HG02571 (cell line): ENCODE measurements around the gene GRWD1.
"Not testable (repeated sequence)": the region's sequence is repeated elsewhere in the genome, so short reads cannot be mapped to it uniquely, and the experiment has no call there.

Source experiments
- ATAC-seq: cut with Tn5 transposase; IDR thresholded peaks from one replicate; pipeline ENCODE4 v1.9.1; 2021; ENCODE audit warnings: mild to moderate bottlenecking, moderate library complexity; ENCODE audit not compliant: unreplicated experiment

Gene GRWD1

DNA sequence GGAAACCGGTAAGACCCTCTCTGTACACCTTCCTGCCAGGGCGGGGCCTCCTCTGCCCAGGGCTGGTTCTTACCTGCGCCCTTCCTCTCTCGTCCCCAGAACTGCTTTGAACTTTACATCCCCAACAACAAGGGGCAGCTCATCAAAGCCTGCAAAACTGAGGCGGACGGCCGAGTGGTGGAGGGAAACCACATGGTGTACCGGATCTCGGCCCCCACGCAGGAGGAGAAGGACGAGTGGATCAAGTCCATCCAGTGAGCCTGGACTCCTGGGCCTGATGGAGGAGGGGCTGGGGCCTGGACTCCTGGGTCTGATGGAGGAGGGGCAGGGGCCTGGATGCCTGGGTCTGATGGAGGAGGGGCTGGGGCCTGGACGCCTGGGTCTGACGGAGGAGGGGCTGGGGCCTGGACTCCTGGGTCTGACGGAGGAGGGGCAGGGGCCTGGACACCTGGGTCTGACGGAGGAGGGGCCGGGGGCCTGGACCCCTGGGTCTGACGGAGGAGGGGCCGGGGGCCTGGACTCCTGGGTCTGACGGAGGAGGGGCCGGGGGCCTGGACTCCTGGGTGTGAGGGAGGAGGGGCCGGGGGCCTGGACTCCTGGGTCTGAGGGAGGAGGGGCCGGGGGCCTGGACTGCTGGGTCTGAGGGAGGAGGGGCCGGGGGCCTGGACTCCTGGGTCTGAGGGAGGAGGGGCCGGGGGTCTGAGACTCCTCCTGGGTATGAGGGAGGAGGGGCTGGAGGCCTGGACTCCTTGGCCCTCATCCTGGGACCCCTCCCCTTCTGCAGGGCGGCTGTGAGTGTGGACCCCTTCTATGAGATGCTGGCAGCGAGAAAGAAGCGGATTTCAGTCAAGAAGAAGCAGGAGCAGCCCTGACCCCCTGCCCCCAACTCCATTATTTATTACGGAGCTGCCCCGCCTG lies 32.8 kb downstream of the GRWD1 start:
- no peak for ATAC-seq

GRCh38 chr19:48479686-48480085 lies 33.9 kb downstream of the GRWD1 start:
- no peak for ATAC-seq

GRCh38 chr19:48480183-48480557 lies 34.4 kb downstream of the GRWD1 start:
- no peak for ATAC-seq

DNA sequence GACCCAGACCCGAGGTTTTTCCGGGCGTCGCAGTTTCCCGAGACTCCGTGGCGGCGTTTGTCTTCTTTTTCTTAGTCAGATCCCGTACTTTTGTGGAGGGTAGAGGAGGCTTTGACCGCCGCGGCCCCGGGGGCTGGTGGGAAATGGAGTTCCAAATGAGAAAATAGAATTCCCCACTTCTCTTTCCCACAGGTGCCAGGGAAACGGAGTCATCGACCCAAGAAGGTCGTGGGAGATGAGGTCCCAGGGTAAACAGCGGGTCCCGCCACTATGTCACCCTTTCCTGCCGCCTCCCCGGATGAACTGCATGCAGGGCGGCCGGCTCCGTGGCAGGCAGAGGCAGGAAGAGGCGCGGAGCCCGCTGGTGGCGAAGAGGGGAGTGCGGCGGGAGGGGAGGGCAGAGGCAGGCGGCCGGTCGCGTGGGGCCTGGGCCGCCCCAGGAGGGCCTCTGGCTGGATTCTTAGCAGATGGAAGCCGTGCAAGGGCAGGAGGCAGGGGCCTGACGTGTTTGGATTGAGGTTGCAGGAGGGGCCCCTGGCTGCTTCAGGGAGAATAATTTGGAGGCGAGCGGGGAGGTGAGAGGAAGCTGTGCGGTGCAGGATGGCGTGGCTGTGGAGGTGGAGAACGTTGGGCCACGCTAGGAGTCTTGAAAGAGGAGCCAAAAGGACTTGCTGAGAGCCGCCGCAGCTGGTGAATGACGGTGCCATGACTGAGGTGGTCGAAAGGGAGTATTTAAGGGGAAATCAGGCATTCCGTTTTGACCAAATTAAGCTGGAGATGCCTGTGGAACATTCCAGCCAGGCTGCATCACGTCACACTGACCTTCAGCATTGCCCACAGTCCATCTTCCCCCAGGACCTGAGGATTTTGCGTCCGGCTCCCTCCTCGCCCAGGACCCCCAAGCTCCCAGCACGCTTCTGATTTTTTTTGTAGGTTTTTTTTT lies 35.0 kb downstream of the GRWD1 start:
- no peak for ATAC-seq

DNA sequence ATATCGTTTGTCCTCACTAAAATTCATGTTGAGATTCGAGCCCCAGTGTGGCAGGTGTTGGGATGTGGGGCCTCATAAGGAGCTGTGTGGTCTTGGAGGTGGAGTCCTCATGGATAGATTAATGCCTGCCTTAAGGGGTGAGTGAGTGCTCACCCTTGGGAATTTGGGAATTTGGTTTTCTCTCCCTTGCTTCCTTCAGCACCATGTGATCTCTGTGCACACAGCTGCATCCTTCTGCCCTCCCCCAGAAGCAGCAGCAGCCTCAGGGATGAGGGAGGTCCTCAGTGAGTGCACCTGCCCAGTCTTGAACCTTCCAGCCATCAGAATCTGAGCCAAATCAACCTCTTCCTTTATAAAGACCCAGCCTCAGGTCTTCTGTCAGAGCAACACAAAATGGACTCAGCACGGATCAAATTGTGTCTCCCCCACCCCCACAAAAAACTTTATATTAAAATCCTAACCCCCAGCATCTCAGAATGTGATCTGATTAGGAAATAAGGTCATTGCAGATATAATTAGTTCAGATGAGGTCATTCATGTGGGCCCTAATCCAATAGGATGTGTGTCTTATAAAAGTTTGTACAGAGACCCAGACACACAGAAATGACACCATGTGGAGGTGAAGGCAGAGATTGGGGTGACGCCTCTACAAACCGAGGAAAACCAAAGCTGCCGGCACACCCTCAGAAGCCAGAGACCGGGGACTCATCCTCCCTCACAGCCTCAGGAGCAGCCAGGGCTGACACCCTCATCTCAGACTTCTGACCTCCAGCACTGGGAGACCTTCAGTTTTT lies 36.3 kb downstream of the GRWD1 start:
- ATAC-seq, result no peak

DNA sequence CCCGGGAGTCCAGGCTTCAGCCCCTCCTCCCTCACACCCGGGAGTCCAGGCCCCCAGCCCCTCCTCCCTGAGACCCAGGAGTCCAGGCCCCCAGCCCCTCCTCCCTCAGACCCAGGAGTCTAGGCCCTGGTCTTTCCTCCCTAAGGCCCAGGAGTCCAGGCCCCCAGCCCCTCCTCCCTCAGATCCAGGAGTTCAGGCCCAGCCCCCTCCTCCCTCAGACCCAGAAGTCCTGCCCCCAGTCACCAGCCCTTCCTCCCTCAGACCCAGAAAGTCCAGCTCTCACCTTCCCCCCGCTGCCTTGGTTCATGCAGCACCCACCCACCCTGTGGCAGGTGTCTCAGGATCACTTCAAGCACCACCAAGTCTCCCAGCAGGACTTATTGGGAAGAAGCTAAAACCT lies 37.5 kb downstream of the GRWD1 start:
- no peak for ATAC-seq

- no peak for ATAC-seq
Measured at GRCh38 chr19:48484247-48484893, 38.6 kb downstream of the GRWD1 start.

GRCh38 chr19:48484931-48485612 lies 39.3 kb downstream of the GRWD1 start:
- ATAC-seq, result no peak

GRCh38 chr19:48486706-48487105 lies 40.9 kb downstream of the GRWD1 start:
- ATAC-seq, result not testable (repeated sequence)

- ATAC-seq, result no peak
Measured at GRCh38 chr19:48487544-48487943, 41.8 kb downstream of the GRWD1 start.

DNA sequence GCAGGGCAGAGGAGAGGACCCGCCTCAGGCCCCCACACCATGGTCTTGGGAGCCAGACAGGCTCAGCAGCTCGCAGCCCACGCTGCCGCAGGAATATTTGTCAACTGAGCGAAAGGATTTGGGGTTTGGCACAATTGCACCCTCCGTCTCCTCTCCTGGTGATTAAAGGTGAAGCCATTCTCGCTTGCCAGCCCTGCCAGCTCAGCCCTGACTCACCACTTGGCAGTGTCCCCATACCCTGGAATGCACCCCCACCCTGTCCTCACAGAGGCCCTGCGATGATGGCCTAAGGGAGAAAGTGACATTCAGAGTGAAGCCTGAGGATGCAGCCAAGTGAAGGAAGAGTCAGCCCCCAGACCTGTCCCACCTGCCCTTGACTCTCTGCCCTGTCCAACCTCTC lies 42.2 kb downstream of the GRWD1 start:
- no peak for ATAC-seq

- ATAC-seq, result not testable (repeated sequence)
Measured at GRCh38 chr19:48488478-48488877, 42.7 kb downstream of the GRWD1 start.

DNA sequence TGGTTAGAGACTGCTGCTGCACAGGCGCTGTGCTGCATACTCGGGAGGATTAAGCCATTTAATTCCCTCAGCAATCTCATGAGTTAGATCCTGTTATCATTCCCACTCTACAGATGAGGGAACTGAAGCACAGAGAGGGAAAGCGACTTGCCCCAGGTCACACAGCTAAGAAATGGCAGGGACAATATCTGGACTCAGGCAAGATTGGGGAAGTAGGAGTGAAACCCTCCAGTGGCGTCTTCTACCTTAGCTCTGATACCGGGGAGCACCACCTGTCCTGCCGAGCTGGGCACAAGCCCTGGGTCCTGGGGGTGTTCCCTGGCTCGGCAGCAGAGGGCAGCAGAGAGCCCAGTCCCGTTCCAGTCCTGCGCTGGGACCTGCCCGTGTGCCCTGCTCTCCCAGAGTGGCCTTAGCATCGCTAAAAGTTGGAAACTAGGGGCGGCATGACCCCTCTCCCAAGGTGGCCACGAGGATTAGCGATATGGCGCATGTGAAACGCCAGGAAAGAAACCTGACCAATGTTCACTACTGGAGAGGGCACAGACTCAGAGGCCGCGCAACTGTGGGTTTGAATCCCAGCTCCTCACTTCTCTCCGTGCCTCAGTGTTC lies 43.9 kb downstream of the GRWD1 start:
- peak; percentile 36 for ATAC-seq

GRCh38 chr19:48490981-48491792 lies 45.4 kb downstream of the GRWD1 start:
- ATAC-seq, result no peak

GRCh38 chr19:48491793-48492123 lies 46.0 kb downstream of the GRWD1 start:
- ATAC-seq, result no peak

DNA sequence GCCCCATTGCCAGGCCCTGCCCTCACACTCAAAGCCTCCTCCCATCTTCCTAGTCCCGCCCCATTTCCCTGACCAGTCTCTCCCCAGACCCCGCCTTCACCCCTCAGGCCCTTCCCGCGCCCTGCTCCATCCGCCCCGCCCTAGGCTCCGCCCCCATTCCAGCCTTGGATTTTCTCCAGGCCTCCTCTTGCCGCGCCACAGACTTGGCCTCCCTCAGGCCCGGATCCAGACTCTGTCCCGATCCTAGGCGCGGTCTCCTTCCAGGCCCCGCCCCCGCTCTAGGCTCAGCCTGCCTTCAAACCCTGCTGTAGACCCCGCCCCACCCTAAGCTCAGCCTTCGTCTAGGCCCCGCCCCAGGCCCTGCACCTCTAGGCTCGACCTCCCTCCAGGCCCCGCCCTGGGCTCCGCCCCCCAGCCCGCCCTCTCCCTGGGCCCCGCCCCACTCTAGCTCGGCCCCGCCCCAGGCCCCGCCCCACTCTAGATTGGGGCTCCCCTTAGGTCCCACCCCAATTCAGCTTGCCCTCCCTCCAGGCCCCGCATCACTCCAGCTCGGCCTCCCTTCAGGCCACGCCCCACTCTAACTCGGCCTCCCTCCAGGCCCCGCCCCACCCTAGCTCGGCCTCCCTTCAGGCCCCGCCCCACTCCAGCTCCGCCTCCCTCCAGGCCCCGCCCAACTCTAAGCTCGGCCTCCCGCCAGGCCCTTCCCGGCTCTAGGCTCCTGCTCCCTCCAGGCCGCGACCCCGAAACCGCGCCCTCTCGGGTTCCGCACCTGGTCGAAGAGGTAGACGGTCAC lies 47.3 kb downstream of the GRWD1 start:
- peak; percentile 50 for ATAC-seq

DNA sequence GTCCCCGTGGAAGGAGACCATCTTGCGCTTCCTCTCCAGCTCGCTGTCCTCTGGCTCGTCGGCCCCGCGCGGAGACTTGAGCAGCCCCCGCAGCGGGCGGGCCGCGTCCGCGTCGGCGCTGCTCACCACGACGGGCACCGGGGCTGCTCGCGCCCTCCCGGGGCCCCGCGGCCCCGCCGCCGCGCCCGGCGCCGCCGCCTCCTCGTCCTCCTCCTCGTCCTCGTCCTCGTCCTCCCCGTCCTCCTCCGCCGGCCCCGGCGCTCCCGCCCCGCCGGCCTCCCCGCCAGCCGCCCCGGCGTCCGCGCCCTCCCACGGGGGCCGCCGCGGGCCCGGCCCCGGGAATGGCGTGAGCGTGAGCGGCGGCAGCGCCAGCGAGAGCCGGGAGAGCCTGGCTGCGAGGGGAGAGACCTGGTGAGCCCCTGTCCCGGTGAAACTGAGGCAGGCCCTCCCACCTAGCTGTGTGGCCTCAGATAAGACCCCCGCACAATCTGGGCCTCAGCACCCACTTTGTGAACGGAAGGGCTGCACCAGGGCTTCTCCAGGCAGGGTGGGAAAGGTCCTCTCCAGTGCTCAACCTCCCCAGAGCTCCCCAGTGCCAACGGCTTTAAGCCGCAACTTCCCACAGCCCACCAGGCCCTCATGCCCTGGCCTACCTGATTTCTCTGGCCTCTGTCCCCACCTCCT lies 48.1 kb downstream of the GRWD1 start:
- ATAC-seq, result peak; percentile 4
